H9 (cell line): ENCODE data around the gene QSOX2. TPM values are rescaled to one million over a fixed set of nuclear protein-coding genes. Genes with fewer than 3 reads are reported as not detected.

Experiments
- DNase-seq: peaks from one replicate; pipeline ENCODE4 v3.0.0-alpha.2; 2017
- H2AFZ ChIP-seq: one replicate; pipeline ENCODE4 v1.6.1; 2013; ENCODE audit warnings: mild to moderate bottlenecking, low read length, control low read depth, moderate library complexity
- H2AK5ac ChIP-seq: 2 replicates; pipeline ENCODE4 v1.6.1; 2013; ENCODE audit warnings: low read length, control low read depth, mixed read lengths; ENCODE audit not compliant: insufficient read length
- H2BK120ac ChIP-seq: one replicate; pipeline ENCODE4 v1.6.1; 2013; ENCODE audit warnings: low read depth, mild to moderate bottlenecking, low read length, control low read depth, inconsistent platforms; ENCODE audit not compliant: poor library complexity, severe bottlenecking
- H2BK12ac ChIP-seq: 2 replicates; pipeline ENCODE4 v1.6.1; 2013; ENCODE audit warnings: low read length, control low read depth, mixed read lengths, low read depth; ENCODE audit not compliant: insufficient read length
- H2BK15ac ChIP-seq: 2 replicates; pipeline ENCODE4 v1.6.1; 2013; ENCODE audit warnings: low read depth, low read length, control low read depth
- H2BK20ac ChIP-seq: one replicate; pipeline ENCODE4 v1.6.1; 2013; ENCODE audit warnings: low read depth, mild to moderate bottlenecking, low read length, control low read depth, inconsistent platforms; ENCODE audit not compliant: poor library complexity, severe bottlenecking
- H2BK5ac ChIP-seq: 2 replicates; pipeline ENCODE4 v1.6.1; 2013; ENCODE audit warnings: low read length, control low read depth, mixed read lengths; ENCODE audit not compliant: insufficient read length
- H3K14ac ChIP-seq: 2 replicates; pipeline ENCODE4 v1.6.1; 2013; ENCODE audit warnings: low read length, control low read depth; ENCODE audit not compliant: insufficient read depth
- H3K18ac ChIP-seq: 2 replicates; pipeline ENCODE4 v1.6.1; 2013; ENCODE audit warnings: low read depth, mild to moderate bottlenecking, mixed read lengths, low read length, control low read depth; ENCODE audit not compliant: insufficient read length
- H3K23ac ChIP-seq: 2 replicates; pipeline ENCODE4 v1.6.1; 2013; ENCODE audit warnings: low read length, control low read depth, mixed read lengths, low read depth; ENCODE audit not compliant: insufficient read length
- H3K23me2 ChIP-seq: 2 replicates; pipeline ENCODE4 v1.6.1; 2013; ENCODE audit warnings: low read depth, mild to moderate bottlenecking, mixed read lengths, low read length, control low read depth; ENCODE audit not compliant: insufficient read length, poor library complexity, severe bottlenecking
- H3K27ac ChIP-seq: 2 replicates; pipeline ENCODE4 v1.5.1; 2013; ENCODE audit warnings: low read length, control low read depth, mixed read lengths, low read depth; ENCODE audit not compliant: insufficient read length
- H3K27me3 ChIP-seq: 2 replicates; pipeline ENCODE4 v1.6.1; 2013; ENCODE audit warnings: low read length, control low read depth, inconsistent platforms; ENCODE audit not compliant: insufficient read depth
- H3K4ac ChIP-seq: 2 replicates; pipeline ENCODE4 v1.6.1; 2013; ENCODE audit warnings: low read depth, mild to moderate bottlenecking, control low read depth, inconsistent platforms, low read length, moderate library complexity
- H3K4me1 ChIP-seq: 2 replicates; pipeline ENCODE4 v1.6.1; 2013; ENCODE audit warnings: low read length, control low read depth, inconsistent platforms; ENCODE audit not compliant: insufficient read depth
- H3K4me2 ChIP-seq: 2 replicates; pipeline ENCODE4 v1.6.1; 2013; ENCODE audit warnings: low read length, control low read depth, mixed read lengths; ENCODE audit not compliant: insufficient read length, insufficient read depth
- H3K56ac ChIP-seq: 2 replicates; pipeline ENCODE4 v1.6.1; 2013; ENCODE audit warnings: low read depth, mild to moderate bottlenecking, mixed read lengths, low read length, control low read depth; ENCODE audit not compliant: insufficient read length
- H3K79me1 ChIP-seq: 2 replicates; pipeline ENCODE4 v1.6.1; 2013; ENCODE audit warnings: low read depth, mild to moderate bottlenecking, moderate library complexity, low read length, control low read depth, inconsistent platforms; ENCODE audit not compliant: insufficient read depth, poor library complexity, severe bottlenecking
- H3K79me2 ChIP-seq: 2 replicates; pipeline ENCODE4 v1.6.1; 2013; ENCODE audit warnings: low read length, control low read depth, inconsistent platforms; ENCODE audit not compliant: insufficient read depth
- H3K9ac ChIP-seq: 2 replicates; pipeline ENCODE4 v1.6.1; 2013; ENCODE audit warnings: low read length, control low read depth, mixed read lengths; ENCODE audit not compliant: insufficient read length; ENCODE audit errors: extremely low read depth
- H3K9me3 ChIP-seq: one replicate; pipeline ENCODE4 v1.6.1; 2013; ENCODE audit warnings: low read depth, low read length, inconsistent platforms; ENCODE audit not compliant: control insufficient read depth
- H3T11ph ChIP-seq: one replicate; pipeline ENCODE4 v1.6.1; 2013; ENCODE audit warnings: mild to moderate bottlenecking, low read length, control low read depth, inconsistent platforms
- H4K20me1 ChIP-seq: one replicate; pipeline ENCODE4 v1.6.1; 2013; ENCODE audit not compliant: control insufficient read depth, insufficient read length, insufficient read depth
- H4K5ac ChIP-seq: 2 replicates; pipeline ENCODE4 v1.6.1; 2013; ENCODE audit warnings: low read depth, mild to moderate bottlenecking, mixed read lengths, low read length, control low read depth; ENCODE audit not compliant: insufficient read length
- H4K8ac ChIP-seq: replicated peaks from 2 replicates; pipeline ENCODE4 v1.6.1; 2013; ENCODE audit warnings: low read length, control low read depth, mixed read lengths, low read depth; ENCODE audit not compliant: insufficient read length
- H4K91ac ChIP-seq: 2 replicates; pipeline ENCODE4 v1.6.1; 2013; ENCODE audit warnings: low read depth, mild to moderate bottlenecking, moderate library complexity, mixed read lengths, low read length, control low read depth; ENCODE audit not compliant: insufficient read length
- H3K27ac Mint-ChIP-seq, 3 experiments: 2 replicates in 2 of 3; 3 replicates in 1 of 3; pipeline ENCODE4 v1.8.0; 2020 to 2021; ENCODE audit warnings: mixed read lengths in 3 of 3, mild to moderate bottlenecking in 1 of 3, moderate library complexity in 1 of 3
- H3K27me3 Mint-ChIP-seq: 2 replicates; pipeline ENCODE4 v1.8.0; 2021; ENCODE audit warnings: low read depth, mild to moderate bottlenecking, moderate library complexity, mixed read lengths
- H3K36me3 Mint-ChIP-seq, 3 experiments: 2 replicates in 2 of 3; 3 replicates in 1 of 3; pipeline ENCODE4 v1.8.0; 2020 to 2021; ENCODE audit warnings: low read depth in 3 of 3, mixed read lengths in 3 of 3; ENCODE audit not compliant: insufficient read depth in 1 of 3
- H3K4me1 Mint-ChIP-seq, 2 experiments: 2 replicates each; pipeline ENCODE4 v1.8.0; 2020; ENCODE audit warnings: mixed read lengths in 2 of 2
- H3K4me3 Mint-ChIP-seq, 2 experiments: 2 replicates in 1 of 2; 3 replicates in 1 of 2; pipeline ENCODE4 v1.8.0; 2020 to 2021; ENCODE audit warnings: mild to moderate bottlenecking in 2 of 2, mixed read lengths in 2 of 2, moderate library complexity in 1 of 2
- H3K9me3 Mint-ChIP-seq, 2 experiments: 2 replicates in 1 of 2; 3 replicates in 1 of 2; pipeline ENCODE4 v1.8.0; 2020; ENCODE audit warnings: mild to moderate bottlenecking in 2 of 2, mixed read lengths in 2 of 2, moderate library complexity in 1 of 2
- WGBS: extraction: QIAGEN DNeasy Blood & Tissue Kit; methylation state at CpG from one replicate; pipeline ENCODE4 v1.1.7; 2013; ENCODE audit warnings: missing lambda C conversion rate, low lambda C conversion rate, mixed read lengths; ENCODE audit not compliant: insufficient read length; ENCODE audit errors: extremely low coverage; 5-methylcytosine and 5-hydroxymethylcytosine counted together
- total RNA-seq: library from RNA; stranded (reverse); gene quantifications from 2 replicates; pipeline ENCODE4 v1.2.1, GENCODE V29; 2021
- TF ChIP-seq, protein P1 (sequence below): fragments of 200-600 bp; sonication (generic); conservative IDR thresholded peaks from 3 replicates; pipeline ENCODE4 v1.8.0; 2021; ENCODE audit warnings: antibody characterized with exemption, mild to moderate bottlenecking

Gene QSOX2
- total RNA-seq, 1 experiment from 2014 or later = 25.8 TPM

GRCh38 chr9:136285501-136286358 lies 40.1 kb upstream of the QSOX2 start:
- peaks cover 6% of the 10 kb centered on the region for H3K27me3 Mint-ChIP-seq
- peaks cover 4 to 7% of the 10 kb centered on the region in 2 experiments; a peak in 2 of 4 replicates for H3K4me1 Mint-ChIP-seq
- H3K4me3 Mint-ChIP-seq = no peak overlapping the region
- H3K4me2 ChIP-seq = no peak overlapping the region
- H3K79me2 ChIP-seq = no peaks in the 10 kb centered on the region
- H3K4ac ChIP-seq = no peak overlapping the region
- H2AK5ac ChIP-seq = no peak overlapping the region
- WGBS = no CpG with 5 or more reads among the region's 28 CpGs
- H4K8ac ChIP-seq = no peak overlapping the region
- H3K27me3 ChIP-seq = no peaks in the 10 kb centered on the region
- no peak overlapping the region for H4K91ac ChIP-seq
- no peaks in the 10 kb centered on the region for H3K9me3 ChIP-seq
- no peak overlapping the region for H3K18ac ChIP-seq
- DNase-seq = no peak
- no peaks in the 10 kb centered on the region for H3K36me3 Mint-ChIP-seq
- H4K20me1 ChIP-seq = no peaks in the 10 kb centered on the region
- no peak overlapping the region for H3K23ac ChIP-seq
- no peak overlapping the region for H3K27ac Mint-ChIP-seq
- no peak overlapping the region for H3K27ac ChIP-seq
- no peak overlapping the region for H2AFZ ChIP-seq
- TF ChIP-seq, protein P1, sequence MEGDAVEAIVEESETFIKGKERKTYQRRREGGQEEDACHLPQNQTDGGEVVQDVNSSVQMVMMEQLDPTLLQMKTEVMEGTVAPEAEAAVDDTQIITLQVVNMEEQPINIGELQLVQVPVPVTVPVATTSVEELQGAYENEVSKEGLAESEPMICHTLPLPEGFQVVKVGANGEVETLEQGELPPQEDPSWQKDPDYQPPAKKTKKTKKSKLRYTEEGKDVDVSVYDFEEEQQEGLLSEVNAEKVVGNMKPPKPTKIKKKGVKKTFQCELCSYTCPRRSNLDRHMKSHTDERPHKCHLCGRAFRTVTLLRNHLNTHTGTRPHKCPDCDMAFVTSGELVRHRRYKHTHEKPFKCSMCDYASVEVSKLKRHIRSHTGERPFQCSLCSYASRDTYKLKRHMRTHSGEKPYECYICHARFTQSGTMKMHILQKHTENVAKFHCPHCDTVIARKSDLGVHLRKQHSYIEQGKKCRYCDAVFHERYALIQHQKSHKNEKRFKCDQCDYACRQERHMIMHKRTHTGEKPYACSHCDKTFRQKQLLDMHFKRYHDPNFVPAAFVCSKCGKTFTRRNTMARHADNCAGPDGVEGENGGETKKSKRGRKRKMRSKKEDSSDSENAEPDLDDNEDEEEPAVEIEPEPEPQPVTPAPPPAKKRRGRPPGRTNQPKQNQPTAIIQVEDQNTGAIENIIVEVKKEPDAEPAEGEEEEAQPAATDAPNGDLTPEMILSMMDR = no peak
- no peak overlapping the region for H4K5ac ChIP-seq
- peaks cover 3% of the 10 kb centered on the region for H3K23me2 ChIP-seq
- H2BK12ac ChIP-seq = no peak overlapping the region
- no peak overlapping the region for H3T11ph ChIP-seq
- no peak overlapping the region for H3K14ac ChIP-seq
- no peak overlapping the region for H2BK15ac ChIP-seq
- no peaks in the 10 kb centered on the region for H3K4me1 ChIP-seq
- H3K56ac ChIP-seq = no peak overlapping the region
- H3K9me3 Mint-ChIP-seq = no peaks in the 10 kb centered on the region
- no peak overlapping the region for H3K9ac ChIP-seq
- no peak overlapping the region for H2BK5ac ChIP-seq
- no peak overlapping the region for H2BK20ac ChIP-seq
- no peaks in the 10 kb centered on the region for H3K79me1 ChIP-seq
- H2BK120ac ChIP-seq = no peak overlapping the region
